ENCODE results near the gene ITGA6.

ITGA6 gene

GRCh38 chr2:172472446-172473033 is 45.2 kb downstream of the ITGA6 start:
- no peaks in the 10 kb centered on the region for H3K9me3 ChIP-seq (ENCODE audit: control insufficient read depth, low read length)
- no peaks in the 10 kb centered on the region for H3K36me3 ChIP-seq (ENCODE audit: control insufficient read depth, insufficient read depth, low read length, severe bottlenecking)
- DNase-seq (ENCODE audit: low read depth): no peak
- H3K27me3 ChIP-seq (replicated peaks; ENCODE audit: control insufficient read depth, insufficient read depth, low read length): no peaks in the 10 kb centered on the region
- H3K9ac ChIP-seq (ENCODE audit: low read length): no peak overlapping the region
- H3K4me3 ChIP-seq (ENCODE audit: low read length): no peak overlapping the region
- H3K4me1 ChIP-seq (ENCODE audit: control insufficient read depth, insufficient read depth, low read length): no peaks in the 10 kb centered on the region

- no peaks in the 10 kb centered on the region for H3K27me3 ChIP-seq (replicated peaks; ENCODE audit: control insufficient read depth, insufficient read depth, low read length)
- DNase-seq (ENCODE audit: low read depth): no peak
- H3K36me3 ChIP-seq (ENCODE audit: control insufficient read depth, insufficient read depth, low read length, severe bottlenecking): no peaks in the 10 kb centered on the region
- no peaks in the 10 kb centered on the region for H3K4me1 ChIP-seq (ENCODE audit: control insufficient read depth, insufficient read depth, low read length)
- H3K9me3 ChIP-seq (ENCODE audit: control insufficient read depth, low read length): no peaks in the 10 kb centered on the region
- H3K9ac ChIP-seq (ENCODE audit: low read length): no peak overlapping the region
- H3K4me3 ChIP-seq (ENCODE audit: low read length): no peak overlapping the region
These were observed 45.8 kb downstream of the ITGA6 start for GRCh38 chr2:172473167-172473566.

GRCh38 chr2:172478353-172478752 is 51.0 kb downstream of the ITGA6 start:
- DNase-seq (ENCODE audit: low read depth): no peak
- Histone ChIP-seq H3K9ac (ENCODE audit: low read length) (no peak overlapping the region), H3K4me1 (ENCODE audit: control insufficient read depth, insufficient read depth, low read length) (peaks cover 11% of the 10 kb centered on the region), H3K27me3 (replicated peaks; ENCODE audit: control insufficient read depth, insufficient read depth, low read length) (no peaks in the 10 kb centered on the region), H3K9me3 (ENCODE audit: control insufficient read depth, low read length) (no peaks in the 10 kb centered on the region), H3K36me3 (ENCODE audit: control insufficient read depth, insufficient read depth, low read length, severe bottlenecking) (no peaks in the 10 kb centered on the region), H3K4me3 (ENCODE audit: low read length) (no peak overlapping the region)

- Histone ChIP-seq H3K4me3 (ENCODE audit: low read length) (no peak overlapping the region), H3K36me3 (ENCODE audit: control insufficient read depth, insufficient read depth, low read length, severe bottlenecking) (no peaks in the 10 kb centered on the region), H3K9ac (ENCODE audit: low read length) (no peak overlapping the region), H3K27me3 (replicated peaks; ENCODE audit: control insufficient read depth, insufficient read depth, low read length) (no peaks in the 10 kb centered on the region), H3K4me1 (ENCODE audit: control insufficient read depth, insufficient read depth, low read length) (peaks cover 11% of the 10 kb centered on the region), H3K9me3 (ENCODE audit: control insufficient read depth, low read length) (no peaks in the 10 kb centered on the region)
- DNase-seq (ENCODE audit: low read depth): no peak
These were observed 53.2 kb downstream of the ITGA6 start for GRCh38 chr2:172480301-172481218.

- Histone ChIP-seq H3K36me3 (ENCODE audit: control insufficient read depth, insufficient read depth, low read length, severe bottlenecking) (no peaks in the 10 kb centered on the region), H3K27me3 (replicated peaks; ENCODE audit: control insufficient read depth, insufficient read depth, low read length) (no peaks in the 10 kb centered on the region), H3K4me1 (ENCODE audit: control insufficient read depth, insufficient read depth, low read length) (peaks cover 11% of the 10 kb centered on the region), H3K9ac (ENCODE audit: low read length) (no peak overlapping the region), H3K9me3 (ENCODE audit: control insufficient read depth, low read length) (no peaks in the 10 kb centered on the region), H3K4me3 (ENCODE audit: low read length) (no peak overlapping the region)
- DNase-seq (ENCODE audit: low read depth): no peak
These were observed 54.3 kb downstream of the ITGA6 start for GRCh38 chr2:172481507-172482262.

GRCh38 chr2:172484253-172484652 is 56.9 kb downstream of the ITGA6 start:
- no peaks in the 10 kb centered on the region for H3K9me3 ChIP-seq (ENCODE audit: control insufficient read depth, low read length)
- no peak overlapping the region for H3K4me3 ChIP-seq (ENCODE audit: low read length)
- peak; percentile 58 for DNase-seq (ENCODE audit: low read depth)
- no peaks in the 10 kb centered on the region for H3K36me3 ChIP-seq (ENCODE audit: control insufficient read depth, insufficient read depth, low read length, severe bottlenecking)
- H3K4me1 ChIP-seq (ENCODE audit: control insufficient read depth, insufficient read depth, low read length): peaks cover 11% of the 10 kb centered on the region
- H3K9ac ChIP-seq (ENCODE audit: low read length): no peak overlapping the region
- H3K27me3 ChIP-seq (replicated peaks; ENCODE audit: control insufficient read depth, insufficient read depth, low read length): no peaks in the 10 kb centered on the region

- H3K9ac ChIP-seq (ENCODE audit: low read length): no peak overlapping the region
- no peak for DNase-seq (ENCODE audit: low read depth)
- H3K27me3 ChIP-seq (replicated peaks; ENCODE audit: control insufficient read depth, insufficient read depth, low read length): no peaks in the 10 kb centered on the region
- H3K4me3 ChIP-seq (ENCODE audit: low read length): no peak overlapping the region
- H3K9me3 ChIP-seq (ENCODE audit: control insufficient read depth, low read length): no peaks in the 10 kb centered on the region
- H3K4me1 ChIP-seq (ENCODE audit: control insufficient read depth, insufficient read depth, low read length): peaks cover 11% of the 10 kb centered on the region
- H3K36me3 ChIP-seq (ENCODE audit: control insufficient read depth, insufficient read depth, low read length, severe bottlenecking): no peaks in the 10 kb centered on the region
These were observed 57.3 kb downstream of the ITGA6 start for GRCh38 chr2:172484706-172485105.

GRCh38 chr2:172488556-172488955 is 61.2 kb downstream of the ITGA6 start:
- H3K4me1 ChIP-seq (ENCODE audit: control insufficient read depth, insufficient read depth, low read length): no peaks in the 10 kb centered on the region
- no peak overlapping the region for H3K9ac ChIP-seq (ENCODE audit: low read length)
- H3K36me3 ChIP-seq (ENCODE audit: control insufficient read depth, insufficient read depth, low read length, severe bottlenecking): no peaks in the 10 kb centered on the region
- H3K27me3 ChIP-seq (replicated peaks; ENCODE audit: control insufficient read depth, insufficient read depth, low read length): no peaks in the 10 kb centered on the region
- H3K9me3 ChIP-seq (ENCODE audit: control insufficient read depth, low read length): no peaks in the 10 kb centered on the region
- no peak for DNase-seq (ENCODE audit: low read depth)
- H3K4me3 ChIP-seq (ENCODE audit: low read length): no peak overlapping the region

GRCh38 chr2:172489681-172490080 is 62.3 kb downstream of the ITGA6 start:
- DNase-seq (ENCODE audit: low read depth): peak; percentile 10
- H3K4me1 ChIP-seq (ENCODE audit: control insufficient read depth, insufficient read depth, low read length): no peaks in the 10 kb centered on the region
- no peak overlapping the region for H3K9ac ChIP-seq (ENCODE audit: low read length)
- no peak overlapping the region for H3K4me3 ChIP-seq (ENCODE audit: low read length)
- H3K27me3 ChIP-seq (replicated peaks; ENCODE audit: control insufficient read depth, insufficient read depth, low read length): no peaks in the 10 kb centered on the region
- H3K36me3 ChIP-seq (ENCODE audit: control insufficient read depth, insufficient read depth, low read length, severe bottlenecking): no peaks in the 10 kb centered on the region
- no peaks in the 10 kb centered on the region for H3K9me3 ChIP-seq (ENCODE audit: control insufficient read depth, low read length)

GRCh38 chr2:172496160-172496608 is 68.8 kb downstream of the ITGA6 start:
- Histone ChIP-seq H3K27me3 (replicated peaks; ENCODE audit: control insufficient read depth, insufficient read depth, low read length) (no peaks in the 10 kb centered on the region), H3K9ac (ENCODE audit: low read length) (no peak overlapping the region), H3K9me3 (ENCODE audit: control insufficient read depth, low read length) (no peaks in the 10 kb centered on the region), H3K4me1 (ENCODE audit: control insufficient read depth, insufficient read depth, low read length) (no peaks in the 10 kb centered on the region), H3K4me3 (ENCODE audit: low read length) (no peak overlapping the region), H3K36me3 (ENCODE audit: control insufficient read depth, insufficient read depth, low read length, severe bottlenecking) (no peaks in the 10 kb centered on the region)
- no peak for DNase-seq (ENCODE audit: low read depth)

- Histone ChIP-seq H3K36me3 (ENCODE audit: control insufficient read depth, insufficient read depth, low read length, severe bottlenecking) (peaks cover 8% of the 10 kb centered on the region), H3K4me1 (ENCODE audit: control insufficient read depth, insufficient read depth, low read length) (no peaks in the 10 kb centered on the region), H3K27me3 (replicated peaks; ENCODE audit: control insufficient read depth, insufficient read depth, low read length) (no peaks in the 10 kb centered on the region), H3K9ac (ENCODE audit: low read length) (no peak overlapping the region), H3K9me3 (ENCODE audit: control insufficient read depth, low read length) (peaks cover 16% of the 10 kb centered on the region), H3K4me3 (ENCODE audit: low read length) (no peak overlapping the region)
- no peak for DNase-seq (ENCODE audit: low read depth)
These were observed 79.8 kb downstream of the ITGA6 start for GRCh38 chr2:172507199-172507598.

Data from adipocyte (in vitro differentiated cells).